GM12873 (cell line): ENCODE results near the gene SCYGR2.

ENCODE experiments used
- TF ChIP-seq, protein P1 (sequence below): IDR thresholded peaks from 2 replicates; pipeline ENCODE4 v1.5.1; 2012; ENCODE audit warnings: low read depth, mild to moderate bottlenecking, moderate library complexity, low read length, control low read depth; ENCODE audit not compliant: insufficient read depth; ENCODE audit errors: missing control alignments

SCYGR2 gene

GRCh38 chr2:227634201-227634600 is 35.5 kb downstream of the SCYGR2 start:
- TF ChIP-seq, protein P1, sequence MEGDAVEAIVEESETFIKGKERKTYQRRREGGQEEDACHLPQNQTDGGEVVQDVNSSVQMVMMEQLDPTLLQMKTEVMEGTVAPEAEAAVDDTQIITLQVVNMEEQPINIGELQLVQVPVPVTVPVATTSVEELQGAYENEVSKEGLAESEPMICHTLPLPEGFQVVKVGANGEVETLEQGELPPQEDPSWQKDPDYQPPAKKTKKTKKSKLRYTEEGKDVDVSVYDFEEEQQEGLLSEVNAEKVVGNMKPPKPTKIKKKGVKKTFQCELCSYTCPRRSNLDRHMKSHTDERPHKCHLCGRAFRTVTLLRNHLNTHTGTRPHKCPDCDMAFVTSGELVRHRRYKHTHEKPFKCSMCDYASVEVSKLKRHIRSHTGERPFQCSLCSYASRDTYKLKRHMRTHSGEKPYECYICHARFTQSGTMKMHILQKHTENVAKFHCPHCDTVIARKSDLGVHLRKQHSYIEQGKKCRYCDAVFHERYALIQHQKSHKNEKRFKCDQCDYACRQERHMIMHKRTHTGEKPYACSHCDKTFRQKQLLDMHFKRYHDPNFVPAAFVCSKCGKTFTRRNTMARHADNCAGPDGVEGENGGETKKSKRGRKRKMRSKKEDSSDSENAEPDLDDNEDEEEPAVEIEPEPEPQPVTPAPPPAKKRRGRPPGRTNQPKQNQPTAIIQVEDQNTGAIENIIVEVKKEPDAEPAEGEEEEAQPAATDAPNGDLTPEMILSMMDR = no peak

- TF ChIP-seq, protein P1 = no peak
Observed at GRCh38 chr2:227642656-227643055, 44.0 kb downstream of the SCYGR2 start.

GRCh38 chr2:227643990-227644551 is 45.4 kb downstream of the SCYGR2 start:
- TF ChIP-seq, protein P1 = peak; percentile 21
